ENCODE data around the gene HMCN2.

HMCN2 gene

DNA sequence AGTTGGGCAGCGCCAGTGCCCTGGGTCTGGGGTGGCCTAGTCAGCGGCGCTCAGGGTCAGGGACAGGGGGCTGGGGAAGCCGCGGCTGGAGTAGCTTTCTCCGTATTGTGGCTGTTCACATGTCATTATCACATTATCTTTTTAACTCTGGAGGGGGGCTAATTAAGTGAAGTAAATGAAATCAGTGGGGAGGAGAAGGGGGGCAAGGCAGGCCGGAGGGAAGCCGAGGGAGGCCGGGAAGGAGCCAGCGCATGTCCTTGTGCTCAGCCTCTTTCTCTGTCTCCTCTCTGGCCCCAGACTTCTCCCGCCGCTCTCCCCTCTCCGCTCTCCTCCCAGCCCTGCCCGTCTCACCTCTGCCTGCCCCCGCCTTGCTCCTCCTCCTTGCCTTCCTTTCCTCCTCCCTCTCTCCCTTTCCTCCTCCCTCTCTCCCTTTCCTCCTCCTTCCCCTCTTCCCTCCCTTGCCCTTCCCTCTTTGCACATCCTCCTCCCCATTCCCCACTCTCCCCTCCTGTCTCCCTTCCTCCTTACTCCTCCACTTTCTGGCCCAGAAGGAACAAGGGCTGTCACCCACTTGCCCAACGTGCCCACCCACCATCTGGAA, 217.9 kb downstream of the HMCN2 start:
- TF ChIP-seq, protein P1, sequence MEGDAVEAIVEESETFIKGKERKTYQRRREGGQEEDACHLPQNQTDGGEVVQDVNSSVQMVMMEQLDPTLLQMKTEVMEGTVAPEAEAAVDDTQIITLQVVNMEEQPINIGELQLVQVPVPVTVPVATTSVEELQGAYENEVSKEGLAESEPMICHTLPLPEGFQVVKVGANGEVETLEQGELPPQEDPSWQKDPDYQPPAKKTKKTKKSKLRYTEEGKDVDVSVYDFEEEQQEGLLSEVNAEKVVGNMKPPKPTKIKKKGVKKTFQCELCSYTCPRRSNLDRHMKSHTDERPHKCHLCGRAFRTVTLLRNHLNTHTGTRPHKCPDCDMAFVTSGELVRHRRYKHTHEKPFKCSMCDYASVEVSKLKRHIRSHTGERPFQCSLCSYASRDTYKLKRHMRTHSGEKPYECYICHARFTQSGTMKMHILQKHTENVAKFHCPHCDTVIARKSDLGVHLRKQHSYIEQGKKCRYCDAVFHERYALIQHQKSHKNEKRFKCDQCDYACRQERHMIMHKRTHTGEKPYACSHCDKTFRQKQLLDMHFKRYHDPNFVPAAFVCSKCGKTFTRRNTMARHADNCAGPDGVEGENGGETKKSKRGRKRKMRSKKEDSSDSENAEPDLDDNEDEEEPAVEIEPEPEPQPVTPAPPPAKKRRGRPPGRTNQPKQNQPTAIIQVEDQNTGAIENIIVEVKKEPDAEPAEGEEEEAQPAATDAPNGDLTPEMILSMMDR (IDR thresholded peaks at IDR 0.05; ENCODE audit: borderline replicate concordance, insufficient read depth, low read depth, low read length): no peak
- H3K4me3 ChIP-seq (ENCODE audit: low read depth, low read length): no peak overlapping the region

Data from GM12875 (cell line).